Ascending aorta (tissue), 2 donors: ENCODE data around the gene RALGDS. TPM values are rescaled to one million over a fixed set of nuclear protein-coding genes. Genes with fewer than 3 reads are reported as not detected.
"Not testable (repeated sequence)": the region's sequence is repeated elsewhere in the genome, so short reads cannot be mapped to it uniquely, and the experiment has no call there.

Experiments used
- DNase-seq, 2 donors: peaks; one replicate each; pipeline ENCODE4 v3.0.0-alpha.2; 2019; ENCODE audit warnings: low spot score in 2 of 2
- H3K27ac ChIP-seq, 2 donors: fragments of 200-600 bp; sonication (generic); one replicate each; pipeline ENCODE4 v1.5.1; 2016 to 2017; ENCODE audit warnings: mild to moderate bottlenecking in 1 of 2
- H3K27me3 ChIP-seq: fragments of 200-600 bp; sonication (generic); one replicate; pipeline ENCODE4 v1.5.1; 2017
- H3K36me3 ChIP-seq, 2 donors: fragments of 200-600 bp; sonication (generic); one replicate each; pipeline ENCODE4 v1.5.1; 2016
- H3K4me1 ChIP-seq, 2 donors: fragments of 200-600 bp; sonication (generic); one replicate each; pipeline ENCODE4 v1.5.1; 2016 to 2017; ENCODE audit warnings: mild to moderate bottlenecking in 1 of 2
- H3K4me3 ChIP-seq, 2 donors: fragments of 200-600 bp; sonication (generic); one replicate each; pipeline ENCODE4 v1.5.1; 2016 to 2017; ENCODE audit warnings: mild to moderate bottlenecking in 1 of 2
- H3K9me3 ChIP-seq, 2 donors: fragments of 200-600 bp; sonication (generic); one replicate each; pipeline ENCODE4 v1.5.1; 2016
- intact Hi-C: fragments of 100-400 bp; cut with DNase I; formaldehyde crosslinking; loops from one replicate; pipeline ENCODE4 v1.15.1; 2023
- total RNA-seq: library from RNA; depleted of rRNA; stranded (reverse); fragments of >200 nt; gene quantifications from one replicate; pipeline ENCODE4 v1.1.0, GENCODE V29; 2016
- TF ChIP-seq, protein P1 (sequence below), 3 experiments: fragments of 200-600 bp in 2 of 3; fragments of 450-650 bp in 1 of 3; sonication (generic) in 2 of 3; IDR thresholded peaks; one replicate each; pipeline ENCODE4 v1.5.1; 2016 to 2019; ENCODE audit warnings: antibody characterized with exemption in 3 of 3, mild to moderate bottlenecking in 1 of 3, moderate library complexity in 1 of 3

The RALGDS gene
- total RNA-seq, result 53.9 TPM

DNA sequence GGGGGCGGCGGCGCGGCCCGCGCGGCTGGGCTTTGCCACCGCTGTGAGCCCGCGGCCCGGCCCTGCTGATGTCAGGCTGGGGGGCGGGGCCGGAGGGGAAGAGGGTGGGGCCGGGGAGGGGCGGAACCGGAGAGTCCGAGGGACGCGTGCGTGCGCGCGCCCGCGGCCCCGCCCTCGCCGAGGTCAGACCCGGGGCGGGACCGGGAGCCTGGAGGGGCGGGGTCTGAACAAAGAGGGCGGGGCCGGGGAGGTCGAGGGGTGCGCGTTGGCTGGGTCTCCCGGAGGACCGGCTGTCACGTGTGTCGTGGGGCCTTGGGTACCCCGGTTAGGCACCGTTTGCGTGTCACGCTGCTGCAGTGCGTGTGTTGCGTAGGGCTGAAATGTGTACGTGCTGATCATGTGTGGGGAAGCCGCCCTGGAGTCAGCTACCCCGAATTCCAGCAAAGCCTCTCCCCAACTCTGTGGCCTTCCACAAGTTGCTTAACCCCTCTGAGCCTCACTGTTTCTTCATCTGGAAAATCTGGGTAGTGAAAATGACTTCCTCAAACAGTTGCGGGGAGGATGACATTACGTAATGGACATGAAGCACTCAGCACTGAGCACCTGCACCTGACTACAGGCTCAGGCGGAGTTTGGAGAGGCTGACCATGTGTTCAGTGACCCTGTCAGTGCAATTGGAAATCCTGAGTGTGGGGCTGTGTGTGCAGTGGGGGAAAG, at the start of gene RALGDS:
RALGDS (minus strand) TSS at position 43 of the 717 bp plus-strand sequence. CDS start 86 bp downstream, outside the sequence.
- no peaks in the 10 kb centered on the region for H3K27me3 ChIP-seq
- no peaks in the 10 kb centered on the region for H3K36me3 ChIP-seq
- peaks cover 7 to 29% of the 10 kb centered on the region in 2 donors for H3K4me1 ChIP-seq
- no peaks in the 10 kb centered on the region for H3K9me3 ChIP-seq
- H3K27ac ChIP-seq, result peak within 1 kb of the TSS; percentile 86 to 87
- intact Hi-C loops, result loop anchor here (1.0 to 2.0 kb wide), 2 partner anchors 19 to 28 kb away; no protein-coding TSS in a partner anchor
- TF ChIP-seq, protein P1, sequence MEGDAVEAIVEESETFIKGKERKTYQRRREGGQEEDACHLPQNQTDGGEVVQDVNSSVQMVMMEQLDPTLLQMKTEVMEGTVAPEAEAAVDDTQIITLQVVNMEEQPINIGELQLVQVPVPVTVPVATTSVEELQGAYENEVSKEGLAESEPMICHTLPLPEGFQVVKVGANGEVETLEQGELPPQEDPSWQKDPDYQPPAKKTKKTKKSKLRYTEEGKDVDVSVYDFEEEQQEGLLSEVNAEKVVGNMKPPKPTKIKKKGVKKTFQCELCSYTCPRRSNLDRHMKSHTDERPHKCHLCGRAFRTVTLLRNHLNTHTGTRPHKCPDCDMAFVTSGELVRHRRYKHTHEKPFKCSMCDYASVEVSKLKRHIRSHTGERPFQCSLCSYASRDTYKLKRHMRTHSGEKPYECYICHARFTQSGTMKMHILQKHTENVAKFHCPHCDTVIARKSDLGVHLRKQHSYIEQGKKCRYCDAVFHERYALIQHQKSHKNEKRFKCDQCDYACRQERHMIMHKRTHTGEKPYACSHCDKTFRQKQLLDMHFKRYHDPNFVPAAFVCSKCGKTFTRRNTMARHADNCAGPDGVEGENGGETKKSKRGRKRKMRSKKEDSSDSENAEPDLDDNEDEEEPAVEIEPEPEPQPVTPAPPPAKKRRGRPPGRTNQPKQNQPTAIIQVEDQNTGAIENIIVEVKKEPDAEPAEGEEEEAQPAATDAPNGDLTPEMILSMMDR (IDR thresholded peaks at IDR 0.05), result no peak
- peak; percentile 56 to 94 for DNase-seq
- H3K4me3 ChIP-seq, result peak within 1 kb of the TSS; percentile 65 to 85

DNA sequence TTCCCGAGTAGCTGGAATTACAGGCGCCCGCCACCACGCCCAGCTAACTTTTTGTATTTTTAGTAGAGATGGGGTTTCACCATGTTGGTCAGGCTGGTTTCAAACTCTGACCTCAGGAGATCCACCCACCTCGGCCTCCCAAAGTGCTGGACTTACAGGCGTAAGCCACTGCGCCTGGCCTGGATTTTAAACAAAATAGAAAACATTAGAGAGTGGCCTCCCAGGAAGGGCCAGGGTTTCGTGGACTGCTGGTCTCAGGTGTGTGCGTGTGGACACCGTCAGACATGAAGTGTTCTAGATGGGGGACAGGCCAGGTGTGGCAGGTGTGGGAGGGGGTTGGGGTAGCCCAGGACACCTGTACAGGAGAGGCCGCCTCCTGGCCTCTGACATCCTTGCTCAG, 49.7 kb upstream of the RALGDS start:
- Histone ChIP-seq H3K27ac (no peak overlapping the region), H3K4me3 (no peak overlapping the region), H3K27me3 (no peaks in the 10 kb centered on the region), H3K4me1 (no peaks in the 10 kb centered on the region), H3K9me3 (no peaks in the 10 kb centered on the region), H3K36me3 (no peaks in the 10 kb centered on the region)
- DNase-seq, result peak in 1 of 2 donors; percentile 27
- intact Hi-C loops, result no loop called here
- TF ChIP-seq, protein P1 (IDR thresholded peaks at IDR 0.05), result no peak

DNA sequence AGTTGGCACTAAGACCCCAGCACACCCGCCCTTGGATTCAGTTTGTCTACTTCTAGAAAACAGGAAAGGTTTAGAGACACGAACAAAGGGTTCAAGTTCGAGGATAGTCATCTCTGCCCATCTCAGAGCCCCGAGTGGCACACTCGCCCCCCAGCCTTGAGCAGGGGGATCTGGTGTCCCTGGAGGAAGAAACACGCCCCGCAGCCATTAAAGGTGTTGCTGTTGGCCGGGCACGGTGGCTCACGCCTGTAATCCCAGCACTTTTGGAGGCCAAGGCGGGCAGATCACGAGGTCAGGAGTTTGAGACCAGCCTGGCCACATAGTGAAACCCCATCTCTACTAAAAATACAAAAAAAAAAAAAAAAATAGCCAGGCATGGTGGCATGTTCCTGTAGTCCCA, 48.6 kb upstream of the RALGDS start:
- H3K36me3 ChIP-seq, H3K9me3 ChIP-seq, intact Hi-C loops, H3K4me3 ChIP-seq, H3K27me3 ChIP-seq, H3K27ac ChIP-seq, DNase-seq, H3K4me1 ChIP-seq: not testable (repeated sequence)

DNA sequence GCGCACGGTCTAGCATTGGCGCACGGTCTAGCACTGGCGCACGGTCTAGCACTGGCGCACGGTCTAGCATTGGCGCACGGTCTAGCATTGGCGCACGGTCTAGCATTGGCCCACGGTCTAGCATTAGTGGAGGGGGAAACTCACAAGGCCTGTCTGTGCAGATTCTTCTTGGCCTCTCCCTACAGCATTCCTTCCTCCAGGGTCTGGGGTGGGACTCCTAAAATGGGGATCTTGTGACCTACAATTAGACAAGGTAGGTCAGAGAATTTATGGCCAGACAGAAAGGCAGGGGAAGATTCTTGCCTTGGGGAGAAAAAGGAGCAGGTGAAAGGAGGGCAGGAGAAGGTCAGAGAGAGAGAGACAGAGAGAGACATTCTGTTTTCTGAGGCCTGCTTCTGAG, 48.1 kb upstream of the RALGDS start:
- Histone ChIP-seq H3K36me3 (no peaks in the 10 kb centered on the region), H3K27me3 (no peaks in the 10 kb centered on the region), H3K4me1 (peaks cover 0 to 3% of the 10 kb centered on the region in 2 donors), H3K27ac (no peak overlapping the region), H3K4me3 (no peak overlapping the region), H3K9me3 (no peaks in the 10 kb centered on the region)
- intact Hi-C loops, result no loop called here
- TF ChIP-seq, protein P1 (IDR thresholded peaks at IDR 0.05), result no peak
- DNase-seq, result no peak

DNA sequence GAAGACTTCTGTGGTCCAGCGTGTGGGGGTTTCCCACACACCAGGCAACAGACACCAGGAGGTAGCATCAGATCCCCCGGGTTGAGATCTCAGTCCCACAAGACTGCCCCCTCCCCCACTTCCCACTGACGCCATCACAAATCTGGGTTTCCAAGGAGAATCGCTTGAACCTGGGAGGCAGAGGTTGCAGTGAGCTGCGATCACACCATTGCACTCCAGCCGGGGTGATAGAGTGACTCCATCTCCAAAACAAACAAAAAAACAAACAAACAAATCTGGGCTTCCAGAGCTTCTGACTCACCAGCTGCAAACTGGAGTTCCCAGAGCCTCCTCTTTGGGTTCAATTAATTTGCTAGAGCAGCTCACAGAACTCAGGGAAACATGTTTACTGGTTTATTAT, 47.4 kb upstream of the RALGDS start:
- no peak overlapping the region for H3K4me3 ChIP-seq
- no peaks in the 10 kb centered on the region for H3K36me3 ChIP-seq
- no peaks in the 10 kb centered on the region for H3K27me3 ChIP-seq
- H3K4me1 ChIP-seq, result peaks cover 0 to 6% of the 10 kb centered on the region in 2 donors
- no peaks in the 10 kb centered on the region for H3K9me3 ChIP-seq
- intact Hi-C loops, result no loop called here
- no peak for DNase-seq
- TF ChIP-seq, protein P1 (IDR thresholded peaks at IDR 0.05), result no peak
- H3K27ac ChIP-seq, result no peak overlapping the region

DNA sequence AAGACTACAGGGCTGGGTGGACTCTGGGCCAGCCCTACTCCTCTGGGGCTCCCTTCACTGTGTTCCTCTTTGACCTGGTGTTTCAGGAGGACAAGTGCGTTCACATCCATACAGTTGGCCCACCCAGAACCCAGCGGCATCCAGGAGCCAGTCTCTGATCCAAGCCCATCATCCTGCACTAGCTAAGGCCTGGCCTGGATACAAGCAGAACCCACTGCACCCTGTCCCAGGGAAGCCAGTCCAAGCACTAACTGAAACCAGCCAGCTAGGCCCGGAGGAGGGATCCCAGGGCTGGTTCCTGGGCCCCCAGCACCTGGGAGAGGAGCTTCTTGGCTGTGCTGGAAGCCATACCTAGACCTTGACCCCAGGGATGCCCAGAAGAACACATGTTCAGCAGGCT, 46.7 kb upstream of the RALGDS start:
- TF ChIP-seq, protein P1 (IDR thresholded peaks at IDR 0.05), result no peak
- DNase-seq, result no peak
- Histone ChIP-seq H3K36me3 (no peaks in the 10 kb centered on the region), H3K27me3 (no peaks in the 10 kb centered on the region), H3K4me3 (no peak overlapping the region), H3K27ac (no peak overlapping the region), H3K9me3 (no peaks in the 10 kb centered on the region), H3K4me1 (peaks cover 0 to 13% of the 10 kb centered on the region in 2 donors)
- intact Hi-C loops, result no loop called here
